Endothelial cell of umbilical vein (primary cell): ENCODE data around the gene ARHGAP15. TPM values are rescaled to one million over a fixed set of nuclear protein-coding genes. Genes with fewer than 3 reads are reported as not detected.

Source experiments
- BruUV-seq: library from RNA; stranded (reverse); fragments of 400-500 nt; replicated peaks from 2 replicates; lab custom pipeline; 2021; lab: Mats Ljungman, UMichigan
- CTCF ChIA-PET: fragments of 300-600, 350-600 bp; sonication (Branson Sonifier 250); formaldehyde crosslinking; loops from one replicate; lab custom pipeline; 2021; ENCODE audit warnings: antibody characterized with exemption, inconsistent platforms; lab: Charles Lee
- POLR2A ChIA-PET: fragments of 300-600, 350-600 bp; sonication (Branson Sonifier 250); formaldehyde crosslinking; loops from one replicate; lab custom pipeline; 2021; ENCODE audit warnings: antibody characterized with exemption, inconsistent platforms; lab: Charles Lee
- DNase-seq: peaks from one replicate; pipeline ENCODE4 v3.0.0-alpha.2; 2011; ENCODE audit warnings: low read depth, low spot score
- FAIRE-seq: peaks from 2 replicates; lab custom pipeline; 2011; peaks lifted over from hg19 to GRCh38; lab: Jason Lieb, UNC
- H2AFZ ChIP-seq: 2 replicates; pipeline ENCODE4 v1.6.0; 2012; ENCODE audit warnings: low read depth, low read length, control low read depth, inconsistent platforms
- H3K27ac ChIP-seq: 2 replicates; pipeline ENCODE4 v1.5.1; 2011; ENCODE audit warnings: low read depth, mild to moderate bottlenecking, control low read depth, low read length, moderate library complexity; ENCODE audit not compliant: insufficient read depth
- H3K27me3 ChIP-seq, 2 experiments: 2 replicates each; pipeline versions ENCODE4 v1.6.0 to v1.6.1; 2011; ENCODE audit warnings: low read length in 2 of 2, mixed read lengths in 1 of 2; ENCODE audit not compliant: control insufficient read depth in 2 of 2, insufficient read depth in 2 of 2
- H3K36me3 ChIP-seq, 2 experiments: 2 replicates in 1 of 2; 3 replicates in 1 of 2; pipeline ENCODE4 v1.5.1; 2011; ENCODE audit warnings: low read length in 2 of 2, mild to moderate bottlenecking in 1 of 2, moderate library complexity in 1 of 2; ENCODE audit not compliant: control insufficient read depth in 2 of 2, insufficient read depth in 2 of 2; ENCODE audit errors: extremely low read depth in 1 of 2
- H3K4me1 ChIP-seq: 3 replicates; pipeline ENCODE4 v1.5.1; 2011; ENCODE audit warnings: mild to moderate bottlenecking, low read length; ENCODE audit not compliant: control insufficient read depth, insufficient read depth; ENCODE audit errors: extremely low read depth
- H3K4me2 ChIP-seq: 2 replicates; pipeline ENCODE4 v1.6.1; 2011; ENCODE audit warnings: low read length, control low read depth, mixed read lengths; ENCODE audit not compliant: insufficient read depth
- H3K4me3 ChIP-seq, 3 experiments: fragments of 200-600 bp in 1 of 3; sonication (generic), shearing (Covaris generic) in 1 of 3; replicated peaks in 1 of 3; 2 replicates each; pipeline ENCODE4 v1.5.1; 2011 to 2016; ENCODE audit warnings: control low read depth in 3 of 3, low read length in 3 of 3, mild to moderate bottlenecking in 2 of 3, inconsistent platforms in 1 of 3, low read depth in 1 of 3, moderate library complexity in 1 of 3; ENCODE audit not compliant: insufficient read depth in 1 of 3
- H3K79me2 ChIP-seq: 2 replicates; pipeline ENCODE4 v1.6.0; 2012; ENCODE audit warnings: low read length, inconsistent platforms; ENCODE audit not compliant: control insufficient read depth, insufficient read depth
- H3K9ac ChIP-seq: replicated peaks from 2 replicates; pipeline ENCODE3; 2011; ENCODE audit warnings: low read length, control low read depth; ENCODE audit not compliant: insufficient read depth; ENCODE audit errors: extremely low read depth
- H3K9me1 ChIP-seq: replicated peaks from 3 replicates; pipeline ENCODE4 v1.6.0; 2011; ENCODE audit warnings: mild to moderate bottlenecking, low read length; ENCODE audit not compliant: control insufficient read depth, insufficient read depth; ENCODE audit errors: extremely low read depth
- H3K9me3 ChIP-seq: replicated peaks from 2 replicates; pipeline ENCODE4 v1.5.1; 2012; ENCODE audit warnings: low read length, inconsistent platforms; ENCODE audit not compliant: control insufficient read depth, insufficient read depth
- H4K20me1 ChIP-seq: replicated peaks from 2 replicates; pipeline ENCODE3; 2011; ENCODE audit warnings: mild to moderate bottlenecking, low read length; ENCODE audit not compliant: control insufficient read depth, insufficient read depth; ENCODE audit errors: extremely low read depth
- CTCF ChIP-seq, 2 donors: IDR thresholded peaks; 1 replicate in 1 of 2; 2 replicates in 1 of 2; pipeline ENCODE4 v1.5.1; 2011; ENCODE audit warnings: low read length in 2 of 2, mild to moderate bottlenecking in 2 of 2, moderate library complexity in 2 of 2, control low read depth in 1 of 2, inconsistent platforms in 1 of 2, low read depth in 1 of 2; ENCODE audit not compliant: insufficient read depth in 1 of 2; ENCODE audit errors: extremely low read depth in 1 of 2
- EZH2 ChIP-seq: IDR thresholded peaks from 2 replicates; pipeline ENCODE4 v1.6.1; 2012; ENCODE audit warnings: borderline replicate concordance, low read depth, mild to moderate bottlenecking, moderate library complexity, low read length, inconsistent platforms; ENCODE audit not compliant: severe bottlenecking
- FOS ChIP-seq: IDR thresholded peaks from 2 replicates; pipeline ENCODE4 v1.6.1; 2011; ENCODE audit warnings: mild to moderate bottlenecking, low read length, moderate library complexity, borderline replicate concordance; ENCODE audit not compliant: insufficient read depth
- GATA2 ChIP-seq: IDR thresholded peaks from 2 replicates; pipeline ENCODE4 v1.7.0; 2011; ENCODE audit warnings: low read depth, mild to moderate bottlenecking, moderate library complexity, mixed read lengths, low read length; ENCODE audit not compliant: insufficient read length, insufficient read depth
- JUN ChIP-seq: IDR thresholded peaks from 2 replicates; pipeline ENCODE4 v1.6.1; 2011; ENCODE audit warnings: borderline replicate concordance, low read depth; ENCODE audit not compliant: insufficient read length, insufficient read depth
- MYC ChIP-seq: IDR thresholded peaks from one replicate; pipeline ENCODE4 v1.6.1; 2011; ENCODE audit warnings: mild to moderate bottlenecking, low read depth, low read length
- POLR2A ChIP-seq: IDR thresholded peaks from 2 replicates; pipeline ENCODE4 v1.6.1; 2012; ENCODE audit warnings: low read depth, mild to moderate bottlenecking, control low read depth, low read length
- POLR2AphosphoS5 ChIP-seq: IDR thresholded peaks from 2 replicates; pipeline ENCODE4 v1.6.1; 2012; ENCODE audit warnings: low read depth, mild to moderate bottlenecking, control low read depth, low read length, moderate library complexity; ENCODE audit not compliant: insufficient read depth
- dilution Hi-C: fragments of 300-500 bp; cut with MboI; formaldehyde crosslinking; loops from one replicate; pipeline ENCODE4 v1.15.0; 2019; ENCODE audit warnings: low sequenced_read_pairs; ENCODE audit not compliant: extremely low pct_ligation_motif_present
- intact Hi-C: fragments of 100-400 bp; cut with micrococcal nuclease; formaldehyde crosslinking; loops from one replicate; pipeline ENCODE4 v1.10.0; 2022
- polyA plus RNA-seq, 4 experiments: library from polyadenylated mRNA; depleted of rRNA in 3 of 4; stranded (reverse) in 3 of 4; unstranded in 1 of 4; fragments of >200 nt; gene quantifications; 2 replicates each; pipeline versions ENCODE4 v1.2.1 to v1.2.3, GENCODE V29; 2011 to 2012; ENCODE audit warnings: missing spikeins in 1 of 4
- total RNA-seq: library from RNA; stranded (reverse); gene quantifications from 2 replicates; pipeline ENCODE4 v1.2.3, GENCODE V29; 2021
- TF ChIP-seq, protein P1 (sequence below): IDR thresholded peaks from 2 replicates; pipeline ENCODE4 v1.6.1; 2011; ENCODE audit not compliant: insufficient read depth, insufficient read length

The ARHGAP15 gene
- total and polyA plus RNA-seq, 2 donors (not counting 3 experiments of a cell fraction or from before 2014, with no cell fraction given), result not detected

GRCh38 chr2:143433840-143434239 lies 304.6 kb downstream of the ARHGAP15 start:
- H3K36me3 ChIP-seq, result no peaks in the 10 kb centered on the region
- H2AFZ ChIP-seq, result no peak overlapping the region
- H3K9ac ChIP-seq, result no peak overlapping the region
- H3K9me1 ChIP-seq, result no peaks in the 10 kb centered on the region
- CTCF ChIA-PET, result no interaction called here
- no peak overlapping the region for H3K4me3 ChIP-seq
- H4K20me1 ChIP-seq, result no peaks in the 10 kb centered on the region
- FAIRE-seq (no peak), DNase-seq (no peak)
- intact Hi-C loops, result no loop called here
- no TSS peak for BruUV-seq
- H3K27me3 ChIP-seq, result no peaks in the 10 kb centered on the region
- H3K9me3 ChIP-seq, result no peaks in the 10 kb centered on the region
- no peak overlapping the region for H3K4me2 ChIP-seq
- TF ChIP-seq GATA2, result no peak
- dilution Hi-C loops, result no loop called here
- H3K4me1 ChIP-seq, result peaks cover 14% of the 10 kb centered on the region
- no peaks in the 10 kb centered on the region for H3K79me2 ChIP-seq
- H3K27ac ChIP-seq, result no peak overlapping the region
- POLR2A ChIA-PET, result no interaction called here

DNA sequence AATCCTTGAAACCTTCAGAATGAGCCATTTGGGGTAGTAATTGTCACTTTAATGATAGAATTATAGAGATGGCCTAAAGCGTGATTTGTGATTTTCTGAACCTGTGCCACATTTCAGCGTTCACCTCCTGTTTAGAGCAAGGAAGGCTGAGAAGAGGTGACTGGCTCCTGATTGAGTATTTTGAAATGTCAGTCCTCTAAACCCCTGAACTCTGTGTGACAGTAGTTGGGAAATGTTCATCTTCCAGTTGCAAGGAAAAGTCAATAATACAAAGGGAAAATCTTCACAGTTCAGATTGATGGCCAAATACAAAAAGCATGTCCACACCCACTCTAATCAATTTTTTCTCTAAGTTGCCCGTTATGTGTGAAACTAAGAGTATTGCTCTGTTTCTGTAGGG lies 305.2 kb downstream of the ARHGAP15 start:
- TF ChIP-seq POLR2AphosphoS5 (no peak), POLR2A (no peak), JUN (no peak), MYC (no peak), FOS (no peak), GATA2 (no peak), EZH2 (no peak), CTCF (IDR thresholded peaks at IDR 0.05; ENCODE audit: extremely low read depth in 1 of 2, insufficient read depth in 1 of 2, low read depth in 1 of 2, low read length in 2 of 2) (no peak)
- TF ChIP-seq, protein P1, sequence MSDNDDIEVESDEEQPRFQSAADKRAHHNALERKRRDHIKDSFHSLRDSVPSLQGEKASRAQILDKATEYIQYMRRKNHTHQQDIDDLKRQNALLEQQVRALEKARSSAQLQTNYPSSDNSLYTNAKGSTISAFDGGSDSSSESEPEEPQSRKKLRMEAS, result no peak
- Histone ChIP-seq H3K9ac (no peak overlapping the region), H3K9me1 (no peaks in the 10 kb centered on the region), H4K20me1 (no peaks in the 10 kb centered on the region), H3K4me2 (no peak overlapping the region), H3K4me1 (peaks cover 14% of the 10 kb centered on the region), H3K4me3 (no peak overlapping the region), H3K9me3 (no peaks in the 10 kb centered on the region), H3K27me3 (no peaks in the 10 kb centered on the region), H3K36me3 (no peaks in the 10 kb centered on the region), H3K27ac (no peak overlapping the region), H2AFZ (no peak overlapping the region), H3K79me2 (no peaks in the 10 kb centered on the region)
- intact Hi-C loops, result no loop called here
- ChIA-PET POLR2A (no interaction called here), CTCF (no interaction called here)
- FAIRE-seq (no peak), DNase-seq (no peak)
- no TSS peak for BruUV-seq
- dilution Hi-C loops, result no loop called here
